HG02884 (cell line): ENCODE results near the gene PEX12.
A peak's percentile ranks its signal among the peaks of the same experiment; 100 is the strongest.
"Not testable (repeated sequence)": the region's sequence is repeated elsewhere in the genome, so short reads cannot be mapped to it uniquely, and the experiment has no call there.

Experiments used
- ATAC-seq: cut with Tn5 transposase; IDR thresholded peaks from one replicate; pipeline ENCODE4 v1.9.1; 2021; ENCODE audit warnings: mild to moderate bottlenecking, moderate library complexity; ENCODE audit not compliant: unreplicated experiment

The PEX12 gene

GRCh38 chr17:35578197-35578928 lies at the start of gene PEX12:
Gene PEX12 (minus strand): TSS chr17:35578571. CDS start chr17:35578021, 550 bp downstream.
- ATAC-seq: peak; percentile 88

GRCh38 chr17:35627417-35627816 lies 49.0 kb upstream of the PEX12 start:
- ATAC-seq: no peak

DNA sequence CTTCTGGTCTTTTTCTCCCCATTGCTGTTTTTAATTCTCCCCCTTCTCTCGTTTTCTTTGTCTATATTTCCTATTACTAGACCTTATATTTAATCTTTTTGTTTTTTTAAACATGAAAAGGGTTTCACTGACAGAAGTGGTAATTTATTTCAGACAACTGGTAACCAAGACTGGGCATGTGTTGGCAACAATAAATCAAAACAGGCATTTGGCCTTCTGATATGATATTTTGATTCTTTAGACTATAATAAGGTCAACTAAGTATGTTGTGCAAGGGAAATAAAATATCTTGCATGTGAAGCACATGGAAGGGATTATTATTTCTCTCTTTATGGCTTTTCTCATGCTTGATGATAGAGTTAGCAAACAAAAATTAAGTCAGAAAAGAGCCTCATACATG lies 43.4 kb upstream of the PEX12 start:
- ATAC-seq: no peak

DNA sequence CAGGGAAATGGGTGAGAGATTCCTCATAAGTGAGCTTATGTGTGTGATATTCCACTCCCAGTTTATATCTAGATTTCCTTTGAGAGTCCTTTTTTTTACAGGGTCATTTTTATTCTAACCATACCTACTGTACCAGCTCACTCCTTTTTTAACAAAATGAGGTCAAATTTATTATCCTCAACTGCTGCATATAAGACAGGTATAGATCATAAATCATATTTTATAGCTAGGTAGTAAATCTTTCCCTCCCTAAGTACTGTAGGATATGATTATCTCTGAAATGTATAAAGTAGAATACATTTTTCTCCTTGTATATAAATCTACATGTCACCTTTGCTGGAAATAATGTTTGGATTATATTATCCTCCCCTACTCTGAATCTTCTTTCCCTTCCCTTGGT lies 40.3 kb upstream of the PEX12 start:
- no peak for ATAC-seq

- ATAC-seq: no peak
Observed at GRCh38 chr17:35617505-35617904, 39.1 kb upstream of the PEX12 start.

GRCh38 chr17:35616536-35616935 lies 38.2 kb upstream of the PEX12 start:
- no peak for ATAC-seq

DNA sequence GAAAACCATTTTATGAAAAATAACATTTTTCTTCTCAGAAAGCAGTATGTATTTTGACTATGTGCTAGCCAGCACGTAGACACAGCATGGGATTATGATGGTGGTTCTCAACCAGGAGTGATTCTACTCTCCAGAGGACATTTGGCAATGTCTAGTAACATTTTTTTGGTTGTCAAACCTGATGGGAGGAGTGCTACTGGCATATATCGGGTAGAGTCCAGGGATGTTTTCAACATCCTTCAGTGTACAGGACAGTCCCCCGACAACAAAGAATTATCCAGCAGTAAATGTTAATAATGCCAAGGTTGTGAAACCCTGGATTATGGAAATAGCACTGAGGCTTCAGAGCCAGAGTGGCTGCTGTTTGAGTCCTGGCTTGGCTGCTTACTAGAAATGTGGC lies 36.4 kb upstream of the PEX12 start:
- no peak for ATAC-seq

DNA sequence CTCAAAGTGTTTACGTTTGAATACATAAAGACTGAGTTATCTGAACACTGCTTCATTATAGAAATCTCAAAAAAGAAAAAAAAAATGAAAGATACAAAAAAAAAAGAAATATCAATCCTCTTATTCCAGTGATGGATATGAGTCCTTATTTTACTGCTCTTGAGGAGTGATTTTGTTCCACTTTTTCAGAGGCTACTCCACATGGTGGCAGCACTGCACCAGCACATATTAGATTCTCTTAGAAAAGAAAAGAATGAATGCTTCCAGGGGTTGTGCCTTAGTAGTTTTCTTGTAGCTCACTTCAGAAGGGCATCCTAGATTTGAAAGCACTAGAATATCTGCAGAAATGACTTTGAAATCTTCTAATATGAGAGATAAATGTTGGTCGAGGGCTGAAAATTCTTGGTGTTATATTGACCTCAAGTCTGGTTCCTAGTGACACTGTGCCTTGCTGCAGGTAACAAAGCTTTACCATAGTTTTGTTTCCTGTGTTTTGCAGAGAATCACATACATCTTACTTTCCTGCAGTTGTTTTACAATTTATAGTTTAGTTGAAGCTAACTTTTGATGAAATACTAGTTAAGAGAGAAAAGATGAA lies 34.7 kb upstream of the PEX12 start:
- no peak for ATAC-seq

- ATAC-seq: not testable (repeated sequence)
Observed at GRCh38 chr17:35610746-35611145, 32.4 kb upstream of the PEX12 start.

- no peak for ATAC-seq
Observed at GRCh38 chr17:35609831-35610230, 31.5 kb upstream of the PEX12 start.

- no peak for ATAC-seq
Observed at GRCh38 chr17:35607239-35607847, 29.0 kb upstream of the PEX12 start.

GRCh38 chr17:35605678-35606077 lies 27.3 kb upstream of the PEX12 start:
- no peak for ATAC-seq

GRCh38 chr17:35603674-35604073 lies 25.3 kb upstream of the PEX12 start:
- no peak for ATAC-seq

DNA sequence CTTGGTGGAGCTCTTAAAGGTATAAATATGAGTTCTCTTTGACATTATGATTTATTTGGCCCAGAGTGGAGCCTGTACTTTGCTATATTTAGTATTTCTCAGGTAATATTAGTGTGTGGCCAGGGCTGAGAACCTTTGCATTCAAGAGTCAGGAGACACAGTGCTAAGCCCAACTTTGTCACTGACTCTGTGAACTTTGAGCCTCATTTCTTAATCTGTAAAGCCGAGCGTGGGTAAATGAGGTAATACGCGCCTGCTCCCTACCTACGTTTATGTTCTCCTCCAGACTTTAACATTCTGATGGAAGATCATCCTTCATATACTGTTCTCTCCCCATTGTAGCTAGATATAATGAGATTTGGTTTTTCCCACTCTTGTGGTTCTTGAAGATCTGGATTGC lies 19.2 kb upstream of the PEX12 start:
- no peak for ATAC-seq

DNA sequence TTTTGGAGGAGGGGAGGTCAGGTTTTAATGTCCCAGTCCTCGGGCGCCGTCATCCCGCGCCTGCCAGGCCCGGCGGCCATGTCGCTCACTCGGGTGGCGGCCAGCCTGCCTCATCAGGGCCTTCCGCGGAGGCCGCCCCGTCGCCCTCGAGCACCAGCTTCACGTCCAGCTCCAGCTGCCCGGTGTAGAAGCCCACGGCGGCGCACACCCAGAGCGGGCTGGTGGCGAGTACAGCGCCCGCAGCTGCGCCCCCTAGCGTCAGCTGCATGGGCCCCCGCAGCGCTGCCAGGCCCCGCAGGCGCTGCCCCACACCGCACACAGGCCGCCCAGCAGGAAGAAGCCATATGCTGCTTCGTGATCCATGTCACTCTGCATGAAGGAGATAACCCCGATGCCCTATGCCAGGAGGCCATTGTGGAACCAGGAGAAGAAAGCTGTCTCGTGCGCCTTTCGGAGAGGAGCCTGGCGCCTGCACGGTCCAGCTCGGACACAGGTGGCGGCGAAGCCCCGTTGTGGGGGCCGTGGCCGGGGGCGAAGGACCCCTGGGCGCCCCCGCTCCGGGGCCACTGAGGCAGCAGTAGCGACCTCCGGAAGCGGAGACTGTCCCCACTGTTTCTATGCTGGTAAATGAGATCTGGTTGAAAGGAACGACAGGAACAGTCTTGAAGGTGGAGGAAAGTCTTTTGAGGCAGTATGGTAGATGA lies 18.3 kb upstream of the PEX12 start:
- no peak for ATAC-seq

GRCh38 chr17:35596072-35596471 lies 17.7 kb upstream of the PEX12 start:
- no peak for ATAC-seq

DNA sequence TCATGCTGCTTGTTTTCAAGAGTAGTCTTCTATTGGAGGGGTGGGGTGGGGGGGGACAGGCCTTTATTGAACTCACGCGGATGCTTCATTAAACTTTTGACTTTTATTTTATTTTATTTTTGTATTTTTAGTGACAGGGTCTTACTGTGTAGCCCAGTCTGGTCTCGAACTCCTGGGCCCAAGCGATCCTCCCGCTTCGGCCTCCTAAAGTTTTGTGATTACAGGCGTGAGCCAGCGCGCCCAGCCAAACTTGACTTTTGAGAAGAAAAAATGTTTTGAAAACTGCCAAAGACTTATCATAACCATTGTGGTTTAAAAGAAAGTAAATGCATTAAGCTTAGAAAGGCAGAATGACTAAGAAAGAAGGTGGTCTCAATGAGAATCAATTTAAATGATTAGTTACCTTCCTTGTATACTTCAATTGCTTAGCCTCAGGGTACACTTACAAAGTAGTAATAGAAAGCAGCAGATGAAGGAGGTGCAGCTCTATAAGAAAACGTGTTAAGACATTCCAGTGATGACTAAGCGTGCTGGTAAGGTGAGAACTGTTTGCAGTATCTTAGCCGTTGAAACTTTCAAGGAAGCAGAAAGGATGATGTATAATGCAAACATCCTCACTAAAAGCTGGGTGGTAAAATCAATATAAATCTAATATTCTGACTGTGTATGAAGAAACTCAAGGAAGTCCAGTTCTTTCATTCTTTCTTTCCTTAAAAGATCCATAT lies 10.0 kb upstream of the PEX12 start:
- ATAC-seq: no peak

- ATAC-seq: peak; percentile 90
Observed at GRCh38 chr17:35587074-35587961, 8.9 kb upstream of the PEX12 start, which contains the start of gene AP2B1. Gene AP2B1 (plus strand): TSS chr17:35587322. CDS start chr17:35594031, 6,709 bp downstream.

DNA sequence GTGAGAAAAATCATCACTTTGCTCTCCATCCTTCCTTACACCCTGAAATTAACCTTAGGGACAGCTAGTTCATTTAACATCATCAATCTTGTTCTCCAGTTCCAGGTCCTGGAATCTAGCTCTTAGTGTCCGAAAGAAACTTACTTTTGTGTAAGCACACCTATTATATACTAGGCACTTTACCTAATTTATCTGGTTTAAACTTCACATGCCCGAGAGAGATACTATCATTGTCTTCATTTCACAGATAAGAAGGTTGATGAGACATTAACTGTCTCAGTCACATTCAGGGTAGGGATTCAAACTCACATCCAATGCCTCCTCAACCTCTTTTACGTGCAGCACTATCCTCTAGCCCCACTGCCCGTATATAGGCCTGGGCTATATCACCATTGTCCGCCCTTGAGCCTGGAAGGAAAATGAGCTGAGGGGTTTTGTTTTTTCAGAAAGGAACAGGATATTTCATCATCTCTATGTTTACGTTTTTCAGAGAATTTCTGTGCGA lies 8.2 kb upstream of the PEX12 start:
- no peak for ATAC-seq

GRCh38 chr17:35584061-35584460 lies 5.7 kb upstream of the PEX12 start:
- ATAC-seq: no peak
